HepG2 (cell line): ENCODE results near the gene KLF12. TPM values are rescaled to one million over a fixed set of nuclear protein-coding genes. Genes with fewer than 3 reads are reported as not detected.

Source experiments
- ATAC-seq: fragments of 200-7000 bp; cut with Tn5 transposase; 3 replicates; pipeline ENCODE4 v1.9.1; 2020; ENCODE audit warnings: mild to moderate bottlenecking, moderate library complexity
- BruUV-seq: library from RNA; stranded (reverse); fragments of 400-500 nt; replicated peaks from 2 replicates; lab custom pipeline; 2021; lab: Mats Ljungman, UMichigan
- CTCF ChIA-PET: fragments of 300-600 bp; formaldehyde crosslinking; extraction: SDS; loops from one replicate; lab custom pipeline; 2021; ENCODE audit warnings: low total read pairs, inconsistent platforms, low intra/inter-chr PET ratio; lab: Yijun Ruan, JAX
- POLR2A ChIA-PET: fragments of 350-600 bp; sonication (Branson Sonifier 250); formaldehyde crosslinking; loops from one replicate; lab custom pipeline; 2020; ENCODE audit warnings: antibody characterized with exemption, inconsistent platforms; lab: Yijun Ruan, JAX
- DNase-seq: peaks from one replicate; pipeline ENCODE4 v3.0.0-alpha.2; 2015; ENCODE audit warnings: low spot score
- FAIRE-seq: peaks from 3 replicates; lab custom pipeline; 2011; peaks lifted over from hg19 to GRCh38; lab: Jason Lieb, UNC
- H2AFZ ChIP-seq: one replicate; pipeline ENCODE4 v1.6.1; 2011; ENCODE audit warnings: low read length, inconsistent platforms
- H3K27ac ChIP-seq: fragments of 300-600 bp; 3 replicates; pipeline ENCODE4 v1.8.0; 2011; ENCODE audit warnings: mixed run types, mild to moderate bottlenecking, mixed read lengths, low read length, inconsistent platforms; ENCODE audit not compliant: insufficient read depth; ENCODE audit errors: extremely low read length
- H3K27me3 ChIP-seq, 2 experiments: fragments of 200-600 bp in 1 of 2; 2 replicates in 1 of 2; 3 replicates in 1 of 2; pipeline versions ENCODE4 v1.6.0 to v1.8.0; 2011; ENCODE audit warnings: low read length in 2 of 2, mild to moderate bottlenecking in 2 of 2, moderate library complexity in 2 of 2, inconsistent platforms in 1 of 2; ENCODE audit not compliant: insufficient read depth in 2 of 2, control insufficient read depth in 1 of 2
- H3K36me3 ChIP-seq, 2 experiments: fragments of 200-600 bp in 1 of 2; replicated peaks in 1 of 2; 2 replicates in 1 of 2; 3 replicates in 1 of 2; pipeline versions ENCODE4 v1.5.1 to v1.8.0; 2011; ENCODE audit warnings: low read length in 2 of 2, inconsistent platforms in 1 of 2; ENCODE audit not compliant: insufficient read depth in 2 of 2, control insufficient read depth in 1 of 2
- H3K4me1 ChIP-seq: 2 replicates; pipeline ENCODE4 v1.5.1; 2012; ENCODE audit warnings: low read length, inconsistent platforms; ENCODE audit not compliant: insufficient read depth
- H3K4me2 ChIP-seq: 2 replicates; pipeline ENCODE4 v1.6.0; 2011; ENCODE audit warnings: low read depth, low read length, inconsistent platforms
- H3K4me3 ChIP-seq, 3 experiments: fragments of 200-600 bp in 1 of 3; sonication (generic), shearing (Covaris generic) in 1 of 3; replicated peaks in 1 of 3; 2 replicates each; pipeline ENCODE4 v1.5.1; 2011 to 2016; ENCODE audit warnings: low read length in 3 of 3, inconsistent platforms in 2 of 3, low read depth in 2 of 3, mild to moderate bottlenecking in 2 of 3, control low read depth in 1 of 3, mixed read lengths in 1 of 3; ENCODE audit not compliant: insufficient read depth in 1 of 3
- H3K79me2 ChIP-seq: one replicate; pipeline ENCODE4 v1.6.1; 2011; ENCODE audit warnings: low read length, inconsistent platforms; ENCODE audit not compliant: insufficient read depth
- H3K9ac ChIP-seq: 2 replicates; pipeline ENCODE4 v1.6.0; 2011; ENCODE audit warnings: mild to moderate bottlenecking, low read depth, low read length, inconsistent platforms; ENCODE audit not compliant: insufficient read depth
- H3K9me3 ChIP-seq: 2 replicates; pipeline ENCODE4 v1.5.1; 2012; ENCODE audit warnings: mild to moderate bottlenecking, low read length
- H4K20me1 ChIP-seq: 2 replicates; pipeline ENCODE4 v1.6.0; 2011; ENCODE audit warnings: inconsistent platforms, mild to moderate bottlenecking, low read length, moderate library complexity; ENCODE audit not compliant: insufficient read depth
- BRD4 ChIP-seq: sonication (generic); formaldehyde crosslinking; IDR thresholded peaks from 2 replicates; pipeline ENCODE4 v1.4.0; 2020; ENCODE audit warnings: missing genetic modification reagents
- CTCF ChIP-seq: sonication (generic); formaldehyde crosslinking; IDR thresholded peaks from 2 replicates; pipeline ENCODE4 v1.5.0; 2020; ENCODE audit warnings: mild to moderate bottlenecking, missing genetic modification reagents, moderate library complexity
- E2F2 ChIP-seq: sonication (generic); formaldehyde crosslinking; IDR thresholded peaks from 2 replicates; pipeline ENCODE4 v1.4.0; 2020; ENCODE audit warnings: missing genetic modification reagents, borderline replicate concordance
- FOSL1 ChIP-seq: sonication (generic); formaldehyde crosslinking; IDR thresholded peaks from 2 replicates; pipeline ENCODE4 v1.9.0; 2021; ENCODE audit warnings: missing genetic modification reagents, borderline replicate concordance
- MED1 ChIP-seq: sonication (generic); formaldehyde crosslinking; IDR thresholded peaks from 2 replicates; pipeline ENCODE4 v1.4.0; 2020; ENCODE audit warnings: missing genetic modification reagents
- NR2C2 ChIP-seq: sonication (generic); formaldehyde crosslinking; IDR thresholded peaks from 2 replicates; pipeline ENCODE4 v1.4.0; 2020; ENCODE audit warnings: missing genetic modification reagents, mild to moderate bottlenecking, moderate library complexity, borderline replicate concordance
- PATZ1 ChIP-seq: sonication (generic); formaldehyde crosslinking; IDR thresholded peaks from 2 replicates; pipeline ENCODE4 v1.4.0; 2020; ENCODE audit warnings: missing genetic modification reagents
- ZMYM2 ChIP-seq: sonication (generic); formaldehyde crosslinking; IDR thresholded peaks from 2 replicates; pipeline ENCODE4 v1.8.0; 2022; ENCODE audit warnings: mild to moderate bottlenecking, missing genetic modification reagents
- ZNF10 ChIP-seq: sonication (generic); formaldehyde crosslinking; IDR thresholded peaks from 2 replicates; pipeline ENCODE4 v1.4.0; 2020; ENCODE audit warnings: mild to moderate bottlenecking, low read depth, missing genetic modification reagents, borderline replicate concordance
- WGBS: methylation state at CpG from one replicate; pipeline ENCODE4 v1.1.6; 2017; ENCODE audit warnings: low lambda C conversion rate; 5-methylcytosine and 5-hydroxymethylcytosine counted together
- in situ Hi-C: cut with HindIII; loops from 2 replicates; pipeline ENCODE4 v1.10.0; 2017; ENCODE audit warnings: low pct_unique_long_range_greater_than_20kb; ENCODE audit not compliant: extremely low pct_ligation_motif_present
- intact Hi-C: fragments of 100-400 bp; cut with micrococcal nuclease; formaldehyde crosslinking; loops from one replicate; pipeline ENCODE4 v1.10.0; 2022; ENCODE audit not compliant: unreplicated experiment
- polyA plus RNA-seq, 8 experiments: library from polyadenylated mRNA; depleted of rRNA in 3 of 8; stranded (reverse) in 7 of 8; unstranded in 1 of 8; fragments of >200 nt; fragmentation: Illumina TruSeq in 4 of 8; extraction: Trizol in 4 of 8; gene quantifications; 2 replicates each; pipeline versions ENCODE4 v1.2.1 to v1.2.3, GENCODE V29; 2011 to 2016; ENCODE audit warnings: low read depth in 4 of 8, missing spikeins in 1 of 8, mixed read lengths in 1 of 8; ENCODE audit not compliant: insufficient read depth in 1 of 8
- total RNA-seq, 5 experiments: library from RNA; depleted of rRNA; stranded (reverse); fragments of >200 nt; fragmentation: Illumina TruSeq; extraction: Trizol; gene quantifications; 2 replicates each; pipeline ENCODE4 v1.2.3, GENCODE V29; 2016; ENCODE audit warnings: low read depth in 1 of 5

Gene KLF12
- total and polyA plus RNA-seq, 2 of the 13 experiments (the other 11 are each of a cell fraction or from before 2014, with no cell fraction given) = 0.66 to 1.5 TPM

- TF ChIP-seq E2F2 (CRISPR knock-in tag) (no peak), FOSL1 (CRISPR knock-in tag) (no peak)
These were observed 4.6 kb downstream of the KLF12 start (continued) for GRCh38 chr13:74129500-74130191.

- FAIRE-seq = no peak
- CTCF ChIA-PET = no interaction called here
- no peak overlapping the region for H2AFZ ChIP-seq
These were observed 5.9 kb downstream of the KLF12 start for GRCh38 chr13:74128156-74128767.

More at GRCh38 chr13:74128156-74128767, 5.9 kb downstream of the KLF12 start:
- 24% methylated on average over 6 of the region's 6 CpGs for WGBS
- no peaks in the 10 kb centered on the region for H3K36me3 ChIP-seq
- peaks cover 5% of the 10 kb centered on the region for H3K79me2 ChIP-seq
- H3K27ac ChIP-seq = no peak overlapping the region
- intact Hi-C loops (no loop called here), in situ Hi-C loops (no loop called here)
- H3K27me3 ChIP-seq = peaks cover 0 to 10% of the 10 kb centered on the region in 2 experiments; a peak in 1 of 5 replicates
- ATAC-seq (no peak), DNase-seq (peak; percentile 16)
- BruUV-seq = no TSS peak
- no peak overlapping the region for H3K4me2 ChIP-seq
- TF ChIP-seq PATZ1 (CRISPR knock-in tag) (0 out of 2 replicates have a peak, but pooled peaks have one; percentile 42), BRD4 (CRISPR knock-in tag) (no peak), ZNF10 (no peak), CTCF (CRISPR knock-in tag) (no peak), NR2C2 (CRISPR knock-in tag) (0 out of 2 replicates have a peak, but pooled peaks have one; percentile 26), MED1 (CRISPR knock-in tag) (0 out of 2 replicates have a peak, but pooled peaks have one; percentile 18), ZMYM2 (CRISPR knock-in tag) (no peak)
- TF ChIP-seq, all 625 proteins: peak for 3
- H3K9me3 ChIP-seq = no peaks in the 10 kb centered on the region
- H3K4me1 ChIP-seq = peaks cover 48% of the 10 kb centered on the region
- POLR2A ChIA-PET = no interaction called here
- H3K9ac ChIP-seq = no peak overlapping the region
- no peaks in the 10 kb centered on the region for H4K20me1 ChIP-seq
- no peak overlapping the region for H3K4me3 ChIP-seq
